CD14-positive monocyte (primary cell): ENCODE results near the gene GGTLC2. TPM values are rescaled to one million over a fixed set of nuclear protein-coding genes. Genes with fewer than 3 reads are reported as not detected.

Source experiments
- DNase-seq, 3 donors: peaks; one replicate each; pipeline ENCODE4 v3.0.0-alpha.2; 2011 to 2022
- H2AFZ ChIP-seq: 2 replicates; pipeline ENCODE4 v1.6.0; 2012; ENCODE audit warnings: mild to moderate bottlenecking, low read depth, low read length, inconsistent platforms; ENCODE audit not compliant: insufficient read depth, poor library complexity, severe bottlenecking
- H3K27ac ChIP-seq, 2 donors: 1 replicate in 1 of 2; 2 replicates in 1 of 2; pipeline ENCODE4 v1.5.1; 2012 to 2013; ENCODE audit warnings: low read length in 2 of 2, control low read depth in 1 of 2, inconsistent platforms in 1 of 2, low read depth in 1 of 2, mild to moderate bottlenecking in 1 of 2
- H3K27me3 ChIP-seq, 2 donors: one replicate each; pipeline versions ENCODE4 v1.6.0 to v1.6.1; 2011 to 2013; ENCODE audit warnings: low read length in 2 of 2; ENCODE audit not compliant: control insufficient read depth in 2 of 2, insufficient read depth in 2 of 2
- H3K36me3 ChIP-seq, 2 donors: replicated peaks in 1 of 2; 1 replicate in 1 of 2; 2 replicates in 1 of 2; pipeline versions ENCODE4 v1.5.1 to v1.6.1; 2012 to 2013; ENCODE audit warnings: low read length in 2 of 2, control low read depth in 1 of 2, inconsistent platforms in 1 of 2, mild to moderate bottlenecking in 1 of 2; ENCODE audit not compliant: insufficient read depth in 2 of 2, control insufficient read depth in 1 of 2
- H3K4me1 ChIP-seq, 2 donors: 1 replicate in 1 of 2; 2 replicates in 1 of 2; pipeline versions ENCODE4 v1.5.1 to v1.6.1; 2012 to 2013; ENCODE audit warnings: low read length in 2 of 2, control low read depth in 1 of 2, inconsistent platforms in 1 of 2, mild to moderate bottlenecking in 1 of 2, moderate library complexity in 1 of 2; ENCODE audit not compliant: insufficient read depth in 2 of 2, control insufficient read depth in 1 of 2
- H3K4me2 ChIP-seq: replicated peaks from 2 replicates; pipeline ENCODE3; 2012; ENCODE audit warnings: low read length, moderate library complexity, mild to moderate bottlenecking; ENCODE audit not compliant: poor library complexity, severe bottlenecking; ENCODE audit errors: extremely low read depth
- H3K4me3 ChIP-seq, 3 experiments: fragments of 200-600 bp in 1 of 3; sonication (generic) in 1 of 3; replicated peaks in 1 of 3; 1 replicate in 2 of 3; 2 replicates in 1 of 3; pipeline ENCODE4 v1.5.1; 2011 to 2013; ENCODE audit warnings: low read length in 3 of 3, mild to moderate bottlenecking in 3 of 3, control low read depth in 2 of 3, low read depth in 2 of 3, inconsistent platforms in 1 of 3, moderate library complexity in 1 of 3
- H3K79me2 ChIP-seq: 2 replicates; pipeline ENCODE4 v1.6.0; 2012; ENCODE audit warnings: mild to moderate bottlenecking, control low read depth, inconsistent platforms, low read length, moderate library complexity; ENCODE audit not compliant: insufficient read depth
- H3K9ac ChIP-seq: 2 replicates; pipeline ENCODE4 v1.6.0; 2017; ENCODE audit warnings: low read length, mild to moderate bottlenecking; ENCODE audit not compliant: insufficient read depth, poor library complexity, severe bottlenecking
- H3K9me3 ChIP-seq, 2 donors: replicated peaks in 1 of 2; 1 replicate in 1 of 2; 2 replicates in 1 of 2; pipeline versions ENCODE4 v1.5.1 to v1.6.1; 2012 to 2013; ENCODE audit warnings: low read length in 2 of 2, control low read depth in 1 of 2; ENCODE audit not compliant: control insufficient read depth in 1 of 2, insufficient read depth in 1 of 2
- H4K20me1 ChIP-seq: 2 replicates; pipeline ENCODE4 v1.6.0; 2012; ENCODE audit warnings: mild to moderate bottlenecking, low read length, control low read depth, moderate library complexity; ENCODE audit not compliant: insufficient read depth
- H3K27ac Mint-ChIP-seq, 7 donors: one replicate each; pipeline ENCODE4 v1.8.0; 2020; ENCODE audit warnings: mild to moderate bottlenecking in 7 of 7, mixed read lengths in 7 of 7, moderate library complexity in 6 of 7, inconsistent platforms in 2 of 7
- H3K27me3 Mint-ChIP-seq, 3 donors: one replicate each; pipeline ENCODE4 v1.8.0; 2021 to 2022; ENCODE audit warnings: low read depth in 3 of 3, mild to moderate bottlenecking in 3 of 3, mixed read lengths in 3 of 3, moderate library complexity in 3 of 3, inconsistent platforms in 1 of 3
- H3K36me3 Mint-ChIP-seq, 2 donors: one replicate each; pipeline ENCODE4 v1.8.0; 2020; ENCODE audit warnings: mixed read lengths in 2 of 2, inconsistent platforms in 1 of 2, mild to moderate bottlenecking in 1 of 2
- H3K4me1 Mint-ChIP-seq: one replicate; pipeline ENCODE4 v1.8.0; 2020; ENCODE audit warnings: mild to moderate bottlenecking, mixed read lengths
- H3K4me3 Mint-ChIP-seq, 2 donors: one replicate each; pipeline ENCODE4 v1.8.0; 2020; ENCODE audit warnings: mild to moderate bottlenecking in 2 of 2, mixed read lengths in 2 of 2, moderate library complexity in 1 of 2
- H3K9me3 Mint-ChIP-seq, 7 donors: one replicate each; pipeline ENCODE4 v1.8.0; 2020 to 2022; ENCODE audit warnings: mixed read lengths in 7 of 7, mild to moderate bottlenecking in 6 of 7, moderate library complexity in 6 of 7, inconsistent platforms in 2 of 7
- WGBS: methylation state at CpG from one replicate; pipeline ENCODE4 v1.1.5; 2013; ENCODE audit warnings: missing lambda C conversion rate; ENCODE audit not compliant: insufficient coverage; 5-methylcytosine and 5-hydroxymethylcytosine counted together
- intact Hi-C, 2 donors: fragments of 100-400 bp; cut with micrococcal nuclease; formaldehyde crosslinking; loops; one replicate each; pipeline versions ENCODE4 v1.15.0 to v1.15.1; 2023
- polyA plus RNA-seq, 3 donors: library from polyadenylated mRNA; depleted of rRNA in 1 of 3; unstranded in 2 of 3; stranded (reverse) in 1 of 3; fragments of 300-500 nt in 2 of 3; fragments of >200 nt in 1 of 3; fragmentation: Illumina TruSeq in 2 of 3; gene quantifications; 1 replicate in 2 of 3; 2 replicates in 1 of 3; pipeline ENCODE4 v1.2.3, GENCODE V29; 2012 to 2021
- TF ChIP-seq, protein P1 (sequence below): fragments of 200-600 bp; IDR thresholded peaks from one replicate; pipeline ENCODE4 v1.8.0; 2022; ENCODE audit warnings: antibody characterized with exemption, mild to moderate bottlenecking

Gene GGTLC2
- polyA plus RNA-seq, 3 donors, result not detected

DNA sequence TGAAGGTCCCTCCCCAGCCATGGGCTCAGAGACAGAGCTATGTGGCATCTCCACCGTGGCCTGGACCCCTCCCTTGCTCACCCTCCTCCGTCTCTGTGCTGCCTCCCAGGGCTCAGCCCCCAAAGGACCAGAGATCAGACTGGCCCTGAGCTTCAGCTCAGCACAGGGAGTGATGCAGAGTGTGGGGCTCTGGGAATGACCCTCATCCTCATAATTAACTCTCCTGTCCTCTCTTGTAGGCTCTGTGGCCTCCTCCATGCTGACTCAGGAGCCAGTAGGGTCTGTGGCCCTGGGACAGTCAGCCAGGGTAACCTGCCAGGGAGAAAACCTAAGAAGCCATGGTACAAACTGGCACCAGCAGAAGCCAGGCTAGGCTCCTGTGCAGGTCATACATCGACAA lies 28.7 kb downstream of the GGTLC2 start:
- no peak for DNase-seq
- Histone ChIP-seq H3K27me3 (peaks cover 0 to 2% of the 10 kb centered on the region in 2 donors), H3K4me1 (no peaks in the 10 kb centered on the region), H3K36me3 (no peaks in the 10 kb centered on the region), H3K9ac (no peak overlapping the region), H2AFZ (no peak overlapping the region), H3K9me3 (no peaks in the 10 kb centered on the region), H3K4me2 (no peak overlapping the region), H3K4me3 (no peak overlapping the region), H3K27ac (no peak overlapping the region), H3K79me2 (no peaks in the 10 kb centered on the region), H4K20me1 (no peaks in the 10 kb centered on the region)
- peaks cover 0 to 6% (median 0%) of the 10 kb centered on the region in 7 donors for H3K9me3 Mint-ChIP-seq
- WGBS, result 83% methylated on average over 3 of the region's 3 CpGs
- peaks cover 0 to 6% (median 5%) of the 10 kb centered on the region in 3 donors for H3K27me3 Mint-ChIP-seq
- intact Hi-C loops, result no loop called here
- no peak overlapping the region for H3K4me3 Mint-ChIP-seq
- TF ChIP-seq, protein P1, sequence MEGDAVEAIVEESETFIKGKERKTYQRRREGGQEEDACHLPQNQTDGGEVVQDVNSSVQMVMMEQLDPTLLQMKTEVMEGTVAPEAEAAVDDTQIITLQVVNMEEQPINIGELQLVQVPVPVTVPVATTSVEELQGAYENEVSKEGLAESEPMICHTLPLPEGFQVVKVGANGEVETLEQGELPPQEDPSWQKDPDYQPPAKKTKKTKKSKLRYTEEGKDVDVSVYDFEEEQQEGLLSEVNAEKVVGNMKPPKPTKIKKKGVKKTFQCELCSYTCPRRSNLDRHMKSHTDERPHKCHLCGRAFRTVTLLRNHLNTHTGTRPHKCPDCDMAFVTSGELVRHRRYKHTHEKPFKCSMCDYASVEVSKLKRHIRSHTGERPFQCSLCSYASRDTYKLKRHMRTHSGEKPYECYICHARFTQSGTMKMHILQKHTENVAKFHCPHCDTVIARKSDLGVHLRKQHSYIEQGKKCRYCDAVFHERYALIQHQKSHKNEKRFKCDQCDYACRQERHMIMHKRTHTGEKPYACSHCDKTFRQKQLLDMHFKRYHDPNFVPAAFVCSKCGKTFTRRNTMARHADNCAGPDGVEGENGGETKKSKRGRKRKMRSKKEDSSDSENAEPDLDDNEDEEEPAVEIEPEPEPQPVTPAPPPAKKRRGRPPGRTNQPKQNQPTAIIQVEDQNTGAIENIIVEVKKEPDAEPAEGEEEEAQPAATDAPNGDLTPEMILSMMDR, result no peak
- H3K4me1 Mint-ChIP-seq, result no peaks in the 10 kb centered on the region
- H3K27ac Mint-ChIP-seq, result no peak overlapping the region
- no peaks in the 10 kb centered on the region for H3K36me3 Mint-ChIP-seq

DNA sequence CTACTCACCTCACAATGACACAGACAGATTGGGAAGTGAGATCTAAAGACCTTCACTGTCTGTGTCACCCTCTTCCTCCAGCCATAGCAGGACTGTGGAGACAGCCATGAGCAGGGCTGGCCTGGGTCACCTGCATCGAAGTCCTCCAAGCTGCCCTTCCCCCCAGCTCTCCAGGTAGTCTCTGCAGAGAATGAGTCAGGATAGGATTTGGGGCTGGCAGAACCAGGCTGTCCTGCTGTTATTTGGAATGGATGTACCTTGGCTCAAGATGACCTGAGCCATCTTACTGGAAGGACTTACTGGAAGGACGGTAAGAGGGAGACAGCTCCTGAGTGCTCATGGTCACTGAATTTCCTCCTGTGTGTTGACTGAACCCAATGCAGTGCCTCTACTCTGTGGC lies 29.2 kb downstream of the GGTLC2 start:
- Histone ChIP-seq H3K4me1 (no peaks in the 10 kb centered on the region), H3K9ac (no peak overlapping the region), H3K36me3 (no peaks in the 10 kb centered on the region), H3K79me2 (no peaks in the 10 kb centered on the region), H3K4me2 (no peak overlapping the region), H2AFZ (no peak overlapping the region), H3K4me3 (no peak overlapping the region), H4K20me1 (no peaks in the 10 kb centered on the region), H3K9me3 (no peaks in the 10 kb centered on the region), H3K27me3 (peaks cover 0 to 2% of the 10 kb centered on the region in 2 donors), H3K27ac (no peak overlapping the region)
- no peak overlapping the region for H3K27ac Mint-ChIP-seq
- TF ChIP-seq, protein P1, result no peak
- 100% methylated on average over 1 of the region's 2 CpGs for WGBS
- peaks cover 0 to 6% (median 5%) of the 10 kb centered on the region in 3 donors for H3K27me3 Mint-ChIP-seq
- no peak overlapping the region for H3K4me3 Mint-ChIP-seq
- DNase-seq, result no peak
- no peaks in the 10 kb centered on the region for H3K4me1 Mint-ChIP-seq
- no peaks in the 10 kb centered on the region for H3K36me3 Mint-ChIP-seq
- intact Hi-C loops, result no loop called here
- H3K9me3 Mint-ChIP-seq, result peaks cover 0 to 6% (median 0%) of the 10 kb centered on the region in 7 donors
